ENCODE measurements around the gene PIP5K1B.

Gene PIP5K1B, protein sequence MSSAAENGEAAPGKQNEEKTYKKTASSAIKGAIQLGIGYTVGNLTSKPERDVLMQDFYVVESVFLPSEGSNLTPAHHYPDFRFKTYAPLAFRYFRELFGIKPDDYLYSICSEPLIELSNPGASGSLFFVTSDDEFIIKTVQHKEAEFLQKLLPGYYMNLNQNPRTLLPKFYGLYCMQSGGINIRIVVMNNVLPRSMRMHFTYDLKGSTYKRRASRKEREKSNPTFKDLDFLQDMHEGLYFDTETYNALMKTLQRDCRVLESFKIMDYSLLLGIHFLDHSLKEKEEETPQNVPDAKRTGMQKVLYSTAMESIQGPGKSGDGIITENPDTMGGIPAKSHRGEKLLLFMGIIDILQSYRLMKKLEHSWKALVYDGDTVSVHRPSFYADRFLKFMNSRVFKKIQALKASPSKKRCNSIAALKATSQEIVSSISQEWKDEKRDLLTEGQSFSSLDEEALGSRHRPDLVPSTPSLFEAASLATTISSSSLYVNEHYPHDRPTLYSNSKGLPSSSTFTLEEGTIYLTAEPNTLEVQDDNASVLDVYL

DNA sequence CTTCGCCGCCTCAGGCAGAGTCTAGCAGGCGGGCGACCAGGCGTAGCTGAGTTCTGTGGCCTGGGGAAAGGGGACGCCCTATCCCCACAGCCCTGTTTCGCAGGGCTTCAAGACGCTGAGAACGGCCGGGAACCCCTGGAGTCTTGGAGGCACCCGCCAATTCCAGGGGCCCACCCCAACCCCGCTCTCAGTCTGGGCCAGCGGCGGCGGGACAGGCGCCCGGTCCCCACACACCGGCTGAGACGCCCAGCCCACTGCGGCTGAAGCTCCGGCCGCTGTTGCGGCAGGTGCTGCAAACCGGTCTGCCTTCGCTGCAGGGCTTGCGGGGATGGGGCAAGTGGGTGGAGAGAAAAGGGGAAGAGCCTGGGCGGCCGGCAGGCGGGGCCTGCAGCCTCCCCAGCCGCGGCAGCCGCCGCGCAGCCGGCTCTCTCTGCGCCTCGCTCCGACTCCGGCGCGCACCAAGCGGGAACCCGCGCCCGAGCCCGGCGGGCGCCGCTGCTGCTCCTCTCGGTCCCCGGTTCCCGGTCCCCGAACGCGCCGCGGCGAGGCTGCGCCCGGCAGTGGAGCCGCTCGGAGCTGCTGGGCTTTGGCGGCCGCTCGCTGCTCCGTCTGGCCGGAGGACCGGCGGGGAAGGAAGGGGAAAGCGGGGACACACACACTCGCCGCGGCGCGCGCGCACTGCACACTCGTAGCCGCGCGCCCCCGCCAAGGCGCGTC lies at the start of gene PIP5K1B:
Gene PIP5K1B, plus strand, starts transcription at position 427 of the 717 bp plus-strand sequence. CDS start 117,375 bp downstream, outside the sequence.
- TF ChIP-seq, protein P1, sequence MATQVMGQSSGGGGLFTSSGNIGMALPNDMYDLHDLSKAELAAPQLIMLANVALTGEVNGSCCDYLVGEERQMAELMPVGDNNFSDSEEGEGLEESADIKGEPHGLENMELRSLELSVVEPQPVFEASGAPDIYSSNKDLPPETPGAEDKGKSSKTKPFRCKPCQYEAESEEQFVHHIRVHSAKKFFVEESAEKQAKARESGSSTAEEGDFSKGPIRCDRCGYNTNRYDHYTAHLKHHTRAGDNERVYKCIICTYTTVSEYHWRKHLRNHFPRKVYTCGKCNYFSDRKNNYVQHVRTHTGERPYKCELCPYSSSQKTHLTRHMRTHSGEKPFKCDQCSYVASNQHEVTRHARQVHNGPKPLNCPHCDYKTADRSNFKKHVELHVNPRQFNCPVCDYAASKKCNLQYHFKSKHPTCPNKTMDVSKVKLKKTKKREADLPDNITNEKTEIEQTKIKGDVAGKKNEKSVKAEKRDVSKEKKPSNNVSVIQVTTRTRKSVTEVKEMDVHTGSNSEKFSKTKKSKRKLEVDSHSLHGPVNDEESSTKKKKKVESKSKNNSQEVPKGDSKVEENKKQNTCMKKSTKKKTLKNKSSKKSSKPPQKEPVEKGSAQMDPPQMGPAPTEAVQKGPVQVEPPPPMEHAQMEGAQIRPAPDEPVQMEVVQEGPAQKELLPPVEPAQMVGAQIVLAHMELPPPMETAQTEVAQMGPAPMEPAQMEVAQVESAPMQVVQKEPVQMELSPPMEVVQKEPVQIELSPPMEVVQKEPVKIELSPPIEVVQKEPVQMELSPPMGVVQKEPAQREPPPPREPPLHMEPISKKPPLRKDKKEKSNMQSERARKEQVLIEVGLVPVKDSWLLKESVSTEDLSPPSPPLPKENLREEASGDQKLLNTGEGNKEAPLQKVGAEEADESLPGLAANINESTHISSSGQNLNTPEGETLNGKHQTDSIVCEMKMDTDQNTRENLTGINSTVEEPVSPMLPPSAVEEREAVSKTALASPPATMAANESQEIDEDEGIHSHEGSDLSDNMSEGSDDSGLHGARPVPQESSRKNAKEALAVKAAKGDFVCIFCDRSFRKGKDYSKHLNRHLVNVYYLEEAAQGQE (IDR thresholded peaks at IDR 0.05; ENCODE audit: low read depth): no peak
- TF ChIP-seq TCF12 (IDR thresholded peaks at IDR 0.05; ENCODE audit: low read depth): no peak
- TF ChIP-seq, protein P2, sequence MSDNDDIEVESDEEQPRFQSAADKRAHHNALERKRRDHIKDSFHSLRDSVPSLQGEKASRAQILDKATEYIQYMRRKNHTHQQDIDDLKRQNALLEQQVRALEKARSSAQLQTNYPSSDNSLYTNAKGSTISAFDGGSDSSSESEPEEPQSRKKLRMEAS (IDR thresholded peaks at IDR 0.05): peak; percentile 44; the same call in 1 of the 2 replicates
- TF ChIP-seq ZBTB7A (IDR thresholded peaks at IDR 0.05; ENCODE audit: low read depth): no peak
- TF ChIP-seq TAF1 (IDR thresholded peaks at IDR 0.05; ENCODE audit: low read depth): no peak
- no peak for TF ChIP-seq EGR1 (IDR thresholded peaks at IDR 0.05)
- no peak for TF ChIP-seq FOXM1 (IDR thresholded peaks at IDR 0.05; ENCODE audit: borderline replicate concordance, low read depth)

DNA sequence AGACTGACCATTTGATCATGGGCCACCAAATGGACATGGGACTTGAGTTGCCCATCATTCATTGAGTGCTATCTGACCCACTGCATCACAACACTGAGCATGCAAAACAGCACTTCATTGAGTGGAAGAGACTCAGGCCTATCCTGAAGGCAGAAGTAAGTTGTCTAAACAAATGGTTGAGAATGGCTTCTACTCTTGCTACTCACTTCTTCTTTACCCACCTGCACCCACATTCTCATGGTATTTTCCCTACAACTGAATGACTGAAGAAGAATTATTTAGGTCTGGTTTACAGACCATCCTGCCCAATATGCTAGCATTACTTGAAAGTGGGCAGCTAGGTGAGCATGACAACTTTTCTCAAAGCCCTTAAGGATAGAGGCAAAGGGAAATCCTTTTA lies 41.0 kb upstream of the PIP5K1B start:
- TF ChIP-seq FOXM1 (IDR thresholded peaks at IDR 0.05; ENCODE audit: borderline replicate concordance, low read depth) (no peak), YY1 (IDR thresholded peaks at IDR 0.05; ENCODE audit: low read depth) (no peak), TAF1 (IDR thresholded peaks at IDR 0.05; ENCODE audit: low read depth) (no peak), RAD21 (IDR thresholded peaks at IDR 0.05; ENCODE audit: low read depth) (no peak), EGR1 (IDR thresholded peaks at IDR 0.05) (no peak)
- TF ChIP-seq, protein P3, sequence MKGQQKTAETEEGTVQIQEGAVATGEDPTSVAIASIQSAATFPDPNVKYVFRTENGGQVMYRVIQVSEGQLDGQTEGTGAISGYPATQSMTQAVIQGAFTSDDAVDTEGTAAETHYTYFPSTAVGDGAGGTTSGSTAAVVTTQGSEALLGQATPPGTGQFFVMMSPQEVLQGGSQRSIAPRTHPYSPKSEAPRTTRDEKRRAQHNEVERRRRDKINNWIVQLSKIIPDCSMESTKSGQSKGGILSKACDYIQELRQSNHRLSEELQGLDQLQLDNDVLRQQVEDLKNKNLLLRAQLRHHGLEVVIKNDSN (IDR thresholded peaks at IDR 0.05): no peak
- TF ChIP-seq, protein P1 (IDR thresholded peaks at IDR 0.05; ENCODE audit: low read depth): no peak

DNA sequence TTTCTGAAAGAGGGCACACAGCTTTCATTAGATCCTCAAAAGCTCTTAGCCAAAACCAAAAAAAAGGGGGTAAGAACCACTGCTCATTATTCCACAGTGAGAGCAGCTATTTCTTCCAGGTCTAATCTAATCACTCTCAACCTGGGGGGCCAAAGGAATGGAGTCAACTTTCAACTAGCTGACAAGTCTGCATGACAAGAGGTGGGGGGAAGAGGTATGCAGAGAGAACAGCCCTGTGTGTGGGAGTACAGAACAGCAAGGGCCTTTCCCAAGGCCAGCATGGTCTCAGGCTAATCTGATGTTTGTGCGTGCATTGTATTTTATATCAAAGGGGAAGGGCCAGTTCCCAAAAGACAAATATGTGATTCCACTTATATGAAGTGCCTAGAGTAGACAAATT lies 36.9 kb upstream of the PIP5K1B start:
- TF ChIP-seq, protein P2 (IDR thresholded peaks at IDR 0.05): no peak
- TF ChIP-seq, protein P3 (IDR thresholded peaks at IDR 0.05): no peak
- TF ChIP-seq NFIC (IDR thresholded peaks at IDR 0.05) (no peak), EP300 (IDR thresholded peaks at IDR 0.05; ENCODE audit: borderline replicate concordance) (no peak), TAF1 (IDR thresholded peaks at IDR 0.05; ENCODE audit: low read depth) (no peak), TCF12 (IDR thresholded peaks at IDR 0.05; ENCODE audit: low read depth) (no peak), TEAD4 (IDR thresholded peaks at IDR 0.05) (no peak), CREB1 (IDR thresholded peaks at IDR 0.05; ENCODE audit: low read depth) (no peak), ZBTB7A (IDR thresholded peaks at IDR 0.05; ENCODE audit: low read depth) (no peak), RAD21 (IDR thresholded peaks at IDR 0.05; ENCODE audit: low read depth) (no peak), EGR1 (IDR thresholded peaks at IDR 0.05) (no peak), YY1 (IDR thresholded peaks at IDR 0.05; ENCODE audit: low read depth) (no peak), CEBPB (IDR thresholded peaks at IDR 0.05) (no peak), FOXM1 (IDR thresholded peaks at IDR 0.05; ENCODE audit: borderline replicate concordance, low read depth) (no peak)
- TF ChIP-seq, protein P1 (IDR thresholded peaks at IDR 0.05; ENCODE audit: low read depth): no peak

DNA sequence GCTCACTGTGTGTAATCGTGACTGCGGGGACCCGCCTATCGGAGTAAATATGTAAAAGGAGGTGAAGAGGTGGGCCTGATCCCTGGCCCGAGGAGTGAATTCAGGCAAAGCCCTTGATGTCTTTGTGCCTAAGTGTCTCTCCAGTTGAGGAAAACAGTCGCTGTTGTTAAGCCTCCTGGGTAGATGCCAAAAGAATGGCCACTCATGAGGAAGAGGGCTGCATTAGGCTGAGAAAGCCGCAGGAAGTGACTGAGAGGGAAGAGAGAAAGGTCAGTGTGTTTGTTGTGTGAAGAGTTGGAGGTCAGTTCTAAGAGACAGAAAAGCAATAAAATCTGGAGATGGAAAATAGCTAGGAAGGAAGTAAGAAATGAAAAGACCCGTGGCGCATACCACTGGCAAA lies 35.8 kb upstream of the PIP5K1B start:
- TF ChIP-seq ZBTB7A (IDR thresholded peaks at IDR 0.05; ENCODE audit: low read depth): no peak
- no peak for TF ChIP-seq CREB1 (IDR thresholded peaks at IDR 0.05; ENCODE audit: low read depth)
- TF ChIP-seq, protein P3 (IDR thresholded peaks at IDR 0.05): no peak
- TF ChIP-seq TAF1 (IDR thresholded peaks at IDR 0.05; ENCODE audit: low read depth): no peak
- TF ChIP-seq YY1 (IDR thresholded peaks at IDR 0.05; ENCODE audit: low read depth): no peak
- no peak for TF ChIP-seq RAD21 (IDR thresholded peaks at IDR 0.05; ENCODE audit: low read depth)
- TF ChIP-seq, protein P1 (IDR thresholded peaks at IDR 0.05; ENCODE audit: low read depth): no peak
- TF ChIP-seq NFIC (IDR thresholded peaks at IDR 0.05): no peak
- TF ChIP-seq, protein P2 (IDR thresholded peaks at IDR 0.05): no peak
- no peak for TF ChIP-seq EGR1 (IDR thresholded peaks at IDR 0.05)
